Type B pancreatic cell (in vitro differentiated cells): Measurements from ENCODE around the gene MROH2B. TPM values are rescaled to one million over a fixed set of nuclear protein-coding genes. Genes with fewer than 3 reads are reported as not detected.

Experiments
- DNase-seq: peaks from one replicate; pipeline ENCODE4 v3.0.0; 2021; ENCODE audit warnings: mixed read lengths; ENCODE audit not compliant: unreplicated experiment; ENCODE audit errors: extremely low spot score
- H3K27ac Mint-ChIP-seq: 2 replicates; pipeline ENCODE4 v1.8.0; 2021; ENCODE audit warnings: mild to moderate bottlenecking, mixed read lengths
- H3K27me3 Mint-ChIP-seq: 2 replicates; pipeline ENCODE4 v1.8.0; 2021; ENCODE audit warnings: mixed read lengths
- H3K36me3 Mint-ChIP-seq: 2 replicates; pipeline ENCODE4 v1.8.0; 2021; ENCODE audit warnings: mixed read lengths
- H3K4me1 Mint-ChIP-seq: one replicate; pipeline ENCODE4 v1.8.0; 2021; ENCODE audit warnings: mixed read lengths; ENCODE audit not compliant: unreplicated experiment
- H3K4me3 Mint-ChIP-seq: 2 replicates; pipeline ENCODE4 v1.8.0; 2021; ENCODE audit warnings: mild to moderate bottlenecking, mixed read lengths
- H3K9me3 Mint-ChIP-seq: 2 replicates; pipeline ENCODE4 v1.8.0; 2021; ENCODE audit warnings: mixed read lengths
- CTCF ChIP-seq: fragments of 200-600 bp; sonication (generic); conservative IDR thresholded peaks from 2 replicates; pipeline ENCODE4 v1.5.0; 2021; ENCODE audit warnings: antibody characterized with exemption, mild to moderate bottlenecking
- long read RNA-seq: library from polyadenylated mRNA; unstranded; transcript quantifications from one replicate; pipeline ENCODE4 v2.0.0, GENCODE V29; 2020
- total RNA-seq: library from RNA; stranded (reverse); gene quantifications from 2 replicates; pipeline ENCODE4 v1.2.1, GENCODE V29; 2021; ENCODE audit warnings: low replicate concordance

The MROH2B gene
- not detected in 2 replicates for total RNA-seq
- long read RNA-seq = 0 reads

- Mint-ChIP-seq H3K4me3 (no peak within 1 kb of the TSS), H3K27me3 (no peaks in the 10 kb centered on the region), H3K36me3 (no peaks in the 10 kb centered on the region), H3K9me3 (no peaks in the 10 kb centered on the region), H3K4me1 (no peaks in the 10 kb centered on the region), H3K27ac (no peak within 1 kb of the TSS)
- DNase-seq = no peak
- TF ChIP-seq CTCF = no peak
Observed at GRCh38 chr5:41071242-41071641, at the start of gene MROH2B. Gene MROH2B (minus strand): TSS chr5:41071342. CDS start chr5:41070852, 490 bp downstream.

GRCh38 chr5:41120600-41120999 is 49.5 kb upstream of the MROH2B start:
- Mint-ChIP-seq H3K27ac (no peak overlapping the region), H3K27me3 (no peaks in the 10 kb centered on the region), H3K4me3 (no peak overlapping the region), H3K36me3 (no peaks in the 10 kb centered on the region), H3K9me3 (no peaks in the 10 kb centered on the region), H3K4me1 (no peaks in the 10 kb centered on the region)
- TF ChIP-seq CTCF = no peak
- DNase-seq = no peak

- no peaks in the 10 kb centered on the region for H3K36me3 Mint-ChIP-seq
- H3K27me3 Mint-ChIP-seq = no peaks in the 10 kb centered on the region
- DNase-seq = no peak
- H3K27ac Mint-ChIP-seq = no peak overlapping the region
- TF ChIP-seq CTCF = peak; percentile 17
- H3K4me3 Mint-ChIP-seq = no peak overlapping the region
- no peaks in the 10 kb centered on the region for H3K9me3 Mint-ChIP-seq
- no peaks in the 10 kb centered on the region for H3K4me1 Mint-ChIP-seq
Observed at GRCh38 chr5:41118177-41118576, 47.0 kb upstream of the MROH2B start.

- peak overlapping the region; percentile 24 for H3K4me3 Mint-ChIP-seq
- DNase-seq = no peak
- H3K4me1 Mint-ChIP-seq = no peaks in the 10 kb centered on the region
- no peak overlapping the region for H3K27ac Mint-ChIP-seq
- TF ChIP-seq CTCF = no peak
- no peaks in the 10 kb centered on the region for H3K9me3 Mint-ChIP-seq
- no peaks in the 10 kb centered on the region for H3K27me3 Mint-ChIP-seq
- no peaks in the 10 kb centered on the region for H3K36me3 Mint-ChIP-seq
Observed at GRCh38 chr5:41115281-41115680, 44.1 kb upstream of the MROH2B start.

GRCh38 chr5:41112486-41113455 is 41.6 kb upstream of the MROH2B start:
- Mint-ChIP-seq H3K4me1 (no peaks in the 10 kb centered on the region), H3K27ac (no peak overlapping the region), H3K4me3 (no peak overlapping the region), H3K36me3 (no peaks in the 10 kb centered on the region), H3K9me3 (no peaks in the 10 kb centered on the region), H3K27me3 (no peaks in the 10 kb centered on the region)
- no peak for TF ChIP-seq CTCF
- no peak for DNase-seq
